GM21515 (cell line): Measurements from ENCODE around the gene RAPGEF1.

Experiments
- ATAC-seq: cut with Tn5 transposase; IDR thresholded peaks from one replicate; pipeline ENCODE4 v1.9.1; 2021; ENCODE audit not compliant: unreplicated experiment

The RAPGEF1 gene

GRCh38 chr9:131628459-131629225 is 111.2 kb downstream of the RAPGEF1 start:
- ATAC-seq, result no peak

- no peak for ATAC-seq
Measured at GRCh38 chr9:131627648-131628458, 112.0 kb downstream of the RAPGEF1 start.

GRCh38 chr9:131627326-131627647 is 112.6 kb downstream of the RAPGEF1 start:
- ATAC-seq, result no peak

GRCh38 chr9:131625790-131626670 is 113.8 kb downstream of the RAPGEF1 start:
- ATAC-seq, result no peak

- ATAC-seq, result no peak
Measured at GRCh38 chr9:131625508-131625787, 114.4 kb downstream of the RAPGEF1 start.

- ATAC-seq, result no peak
Measured at GRCh38 chr9:131624636-131625507, 115.0 kb downstream of the RAPGEF1 start.

GRCh38 chr9:131623655-131624330 is 116.1 kb downstream of the RAPGEF1 start:
- no peak for ATAC-seq

GRCh38 chr9:131622523-131622922 is 117.4 kb downstream of the RAPGEF1 start:
- ATAC-seq, result no peak

- ATAC-seq, result no peak
Measured at GRCh38 chr9:131621551-131622358, 118.1 kb downstream of the RAPGEF1 start.

- no peak for ATAC-seq
Measured at GRCh38 chr9:131620764-131621520, 118.9 kb downstream of the RAPGEF1 start.

- ATAC-seq, result no peak
Measured at GRCh38 chr9:131619680-131620079, 120.2 kb downstream of the RAPGEF1 start.

GRCh38 chr9:131618785-131619184 is 121.1 kb downstream of the RAPGEF1 start:
- no peak for ATAC-seq

GRCh38 chr9:131618071-131618479 is 121.8 kb downstream of the RAPGEF1 start:
- ATAC-seq, result no peak

GRCh38 chr9:131617611-131618010 is 122.3 kb downstream of the RAPGEF1 start:
- no peak for ATAC-seq

- no peak for ATAC-seq
Measured at GRCh38 chr9:131616983-131617604, 122.8 kb downstream of the RAPGEF1 start.

- no peak for ATAC-seq
Measured at GRCh38 chr9:131614340-131614915, 125.4 kb downstream of the RAPGEF1 start.

GRCh38 chr9:131613921-131614320 is 126.0 kb downstream of the RAPGEF1 start:
- ATAC-seq, result no peak

- no peak for ATAC-seq
Measured at GRCh38 chr9:131612851-131613250, 127.0 kb downstream of the RAPGEF1 start.
